HL-60 (cell line): Measurements from ENCODE around the gene TENM3.

Experiments used
- DNase-seq, 2 experiments: peaks; one replicate each; pipeline ENCODE4 v3.0.0-alpha.2; 2010 to 2020; ENCODE audit warnings: low read depth in 1 of 2, low spot score in 1 of 2
- H3K27ac ChIP-seq: fragments of 250-450 bp; sonication (Bioruptor Pico); replicated peaks from 2 replicates; pipeline ENCODE4 v1.5.1; 2020; ENCODE audit warnings: mild to moderate bottlenecking, moderate library complexity
- H3K27me3 ChIP-seq: fragments of 250-450 bp; sonication (Bioruptor Pico); 2 replicates; pipeline ENCODE4 v1.5.1; 2021; ENCODE audit warnings: mild to moderate bottlenecking, moderate library complexity; ENCODE audit not compliant: insufficient read depth, poor library complexity, severe bottlenecking
- H3K4me3 ChIP-seq: replicated peaks from 2 replicates; pipeline ENCODE4 v1.5.1; 2011; ENCODE audit warnings: mild to moderate bottlenecking, control low read depth, low read length; ENCODE audit not compliant: insufficient read depth
- GABPA ChIP-seq: IDR thresholded peaks from 2 replicates; pipeline ENCODE4 v1.6.1; 2012; ENCODE audit warnings: low read depth
- POLR2AphosphoS5 ChIP-seq: IDR thresholded peaks from 2 replicates; pipeline ENCODE4 v1.6.1; 2012; ENCODE audit warnings: low read depth
- SPI1 ChIP-seq: IDR thresholded peaks from 2 replicates; pipeline ENCODE4 v1.6.1; 2012; ENCODE audit warnings: low read depth, mild to moderate bottlenecking, borderline replicate concordance
- TF ChIP-seq, protein P1 (sequence below): IDR thresholded peaks from 2 replicates; pipeline ENCODE4 v1.6.1; 2012; ENCODE audit warnings: low read depth; ENCODE audit not compliant: insufficient replicate concordance
- TF ChIP-seq, protein P2 (sequence below): IDR thresholded peaks from one replicate; pipeline ENCODE4 v1.5.1; 2011; ENCODE audit warnings: low read length, control low read depth, inconsistent platforms; ENCODE audit not compliant: insufficient read depth

TENM3 gene

DNA sequence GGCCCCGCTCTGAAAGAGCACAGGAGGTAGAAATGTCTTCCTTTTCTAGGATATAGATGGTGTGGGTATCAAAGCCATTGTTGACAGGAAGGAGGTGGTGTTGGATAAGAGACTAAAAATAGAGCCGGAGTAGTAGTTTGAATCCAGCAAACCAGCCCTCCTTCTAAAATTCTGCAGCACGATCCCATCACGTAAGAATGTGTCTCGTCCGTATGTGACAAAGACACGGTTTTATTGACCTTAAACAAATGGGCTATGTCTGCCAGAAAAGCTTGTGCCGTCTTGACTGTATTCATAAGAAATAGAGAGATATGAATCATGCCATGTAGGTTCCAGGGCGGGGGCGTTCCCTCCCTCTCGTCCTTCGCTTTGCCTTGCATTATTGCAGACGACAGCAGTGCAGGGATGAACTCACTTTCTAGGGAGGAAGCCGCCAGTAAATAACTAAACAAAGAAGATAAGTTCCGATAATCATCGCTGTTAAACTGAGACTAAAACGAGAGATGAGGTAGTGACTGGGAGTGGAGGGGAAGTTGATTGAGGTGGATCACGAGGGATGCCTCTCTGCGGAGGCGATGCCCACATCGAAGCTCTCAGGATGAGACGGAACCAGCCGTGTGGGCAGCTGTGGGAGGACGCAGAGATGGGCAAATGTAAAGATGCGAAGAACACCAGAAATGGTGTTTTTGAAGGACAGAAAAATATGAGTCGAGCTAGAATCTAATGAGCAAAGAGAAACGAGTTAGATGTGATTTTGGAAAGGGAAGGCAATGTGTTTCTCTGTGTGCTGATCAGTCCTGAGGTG lies 3.4 kb downstream of the TENM3 start:
- Histone ChIP-seq H3K27me3 (no peaks in the 10 kb centered on the region), H3K27ac (no peak overlapping the region), H3K4me3 (no peak overlapping the region)
- DNase-seq = no peak
- no peak for TF ChIP-seq POLR2AphosphoS5

DNA sequence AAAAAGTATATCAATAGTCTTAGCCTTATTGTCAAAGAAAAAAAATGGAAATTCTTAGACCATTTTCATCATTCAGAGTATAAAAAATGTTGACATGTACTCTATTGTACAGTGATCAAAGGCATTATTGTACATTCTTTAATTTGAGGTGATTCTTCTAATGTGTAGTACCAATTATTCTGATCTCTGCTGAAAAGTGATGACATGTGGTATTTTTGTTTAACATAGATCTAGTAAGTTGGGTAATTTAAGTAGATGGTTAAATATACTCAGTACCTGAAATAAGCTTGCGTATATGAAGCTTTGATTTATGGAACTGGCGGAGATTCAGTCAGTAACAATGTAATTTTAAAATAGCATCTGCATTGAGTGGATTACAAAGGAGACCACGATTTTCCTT lies 5.1 kb downstream of the TENM3 start:
- no peak overlapping the region for H3K27ac ChIP-seq
- TF ChIP-seq POLR2AphosphoS5 (no peak), SPI1 (no peak), GABPA (no peak)
- TF ChIP-seq, protein P1, sequence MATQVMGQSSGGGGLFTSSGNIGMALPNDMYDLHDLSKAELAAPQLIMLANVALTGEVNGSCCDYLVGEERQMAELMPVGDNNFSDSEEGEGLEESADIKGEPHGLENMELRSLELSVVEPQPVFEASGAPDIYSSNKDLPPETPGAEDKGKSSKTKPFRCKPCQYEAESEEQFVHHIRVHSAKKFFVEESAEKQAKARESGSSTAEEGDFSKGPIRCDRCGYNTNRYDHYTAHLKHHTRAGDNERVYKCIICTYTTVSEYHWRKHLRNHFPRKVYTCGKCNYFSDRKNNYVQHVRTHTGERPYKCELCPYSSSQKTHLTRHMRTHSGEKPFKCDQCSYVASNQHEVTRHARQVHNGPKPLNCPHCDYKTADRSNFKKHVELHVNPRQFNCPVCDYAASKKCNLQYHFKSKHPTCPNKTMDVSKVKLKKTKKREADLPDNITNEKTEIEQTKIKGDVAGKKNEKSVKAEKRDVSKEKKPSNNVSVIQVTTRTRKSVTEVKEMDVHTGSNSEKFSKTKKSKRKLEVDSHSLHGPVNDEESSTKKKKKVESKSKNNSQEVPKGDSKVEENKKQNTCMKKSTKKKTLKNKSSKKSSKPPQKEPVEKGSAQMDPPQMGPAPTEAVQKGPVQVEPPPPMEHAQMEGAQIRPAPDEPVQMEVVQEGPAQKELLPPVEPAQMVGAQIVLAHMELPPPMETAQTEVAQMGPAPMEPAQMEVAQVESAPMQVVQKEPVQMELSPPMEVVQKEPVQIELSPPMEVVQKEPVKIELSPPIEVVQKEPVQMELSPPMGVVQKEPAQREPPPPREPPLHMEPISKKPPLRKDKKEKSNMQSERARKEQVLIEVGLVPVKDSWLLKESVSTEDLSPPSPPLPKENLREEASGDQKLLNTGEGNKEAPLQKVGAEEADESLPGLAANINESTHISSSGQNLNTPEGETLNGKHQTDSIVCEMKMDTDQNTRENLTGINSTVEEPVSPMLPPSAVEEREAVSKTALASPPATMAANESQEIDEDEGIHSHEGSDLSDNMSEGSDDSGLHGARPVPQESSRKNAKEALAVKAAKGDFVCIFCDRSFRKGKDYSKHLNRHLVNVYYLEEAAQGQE = no peak
- TF ChIP-seq, protein P2, sequence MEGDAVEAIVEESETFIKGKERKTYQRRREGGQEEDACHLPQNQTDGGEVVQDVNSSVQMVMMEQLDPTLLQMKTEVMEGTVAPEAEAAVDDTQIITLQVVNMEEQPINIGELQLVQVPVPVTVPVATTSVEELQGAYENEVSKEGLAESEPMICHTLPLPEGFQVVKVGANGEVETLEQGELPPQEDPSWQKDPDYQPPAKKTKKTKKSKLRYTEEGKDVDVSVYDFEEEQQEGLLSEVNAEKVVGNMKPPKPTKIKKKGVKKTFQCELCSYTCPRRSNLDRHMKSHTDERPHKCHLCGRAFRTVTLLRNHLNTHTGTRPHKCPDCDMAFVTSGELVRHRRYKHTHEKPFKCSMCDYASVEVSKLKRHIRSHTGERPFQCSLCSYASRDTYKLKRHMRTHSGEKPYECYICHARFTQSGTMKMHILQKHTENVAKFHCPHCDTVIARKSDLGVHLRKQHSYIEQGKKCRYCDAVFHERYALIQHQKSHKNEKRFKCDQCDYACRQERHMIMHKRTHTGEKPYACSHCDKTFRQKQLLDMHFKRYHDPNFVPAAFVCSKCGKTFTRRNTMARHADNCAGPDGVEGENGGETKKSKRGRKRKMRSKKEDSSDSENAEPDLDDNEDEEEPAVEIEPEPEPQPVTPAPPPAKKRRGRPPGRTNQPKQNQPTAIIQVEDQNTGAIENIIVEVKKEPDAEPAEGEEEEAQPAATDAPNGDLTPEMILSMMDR = no peak
- no peak overlapping the region for H3K4me3 ChIP-seq
- H3K27me3 ChIP-seq = no peaks in the 10 kb centered on the region
- DNase-seq = no peak

DNA sequence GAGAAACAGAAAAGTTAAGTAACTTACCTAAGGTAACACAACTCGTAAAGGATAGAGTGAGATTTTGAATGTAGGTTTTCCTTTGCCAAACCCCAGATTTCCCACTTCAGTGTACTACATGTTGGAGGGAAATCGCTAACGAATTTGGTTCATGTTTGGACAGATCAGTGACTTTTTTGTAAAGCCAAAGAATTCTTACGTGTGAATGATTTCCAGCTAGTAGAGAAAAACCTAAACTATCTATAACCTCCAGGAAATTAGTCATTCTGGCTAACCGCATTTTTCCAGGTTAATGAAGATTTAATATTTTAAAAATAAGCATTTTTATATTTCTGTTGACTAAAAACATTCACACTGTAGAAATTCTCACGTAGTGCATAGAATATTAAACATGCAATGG lies 7.2 kb downstream of the TENM3 start:
- no peak overlapping the region for H3K4me3 ChIP-seq
- H3K27ac ChIP-seq = no peak overlapping the region
- DNase-seq = no peak
- TF ChIP-seq, protein P1 = no peak
- TF ChIP-seq POLR2AphosphoS5 (no peak), GABPA (no peak), SPI1 (no peak)
- TF ChIP-seq, protein P2 = no peak
- H3K27me3 ChIP-seq = no peaks in the 10 kb centered on the region

DNA sequence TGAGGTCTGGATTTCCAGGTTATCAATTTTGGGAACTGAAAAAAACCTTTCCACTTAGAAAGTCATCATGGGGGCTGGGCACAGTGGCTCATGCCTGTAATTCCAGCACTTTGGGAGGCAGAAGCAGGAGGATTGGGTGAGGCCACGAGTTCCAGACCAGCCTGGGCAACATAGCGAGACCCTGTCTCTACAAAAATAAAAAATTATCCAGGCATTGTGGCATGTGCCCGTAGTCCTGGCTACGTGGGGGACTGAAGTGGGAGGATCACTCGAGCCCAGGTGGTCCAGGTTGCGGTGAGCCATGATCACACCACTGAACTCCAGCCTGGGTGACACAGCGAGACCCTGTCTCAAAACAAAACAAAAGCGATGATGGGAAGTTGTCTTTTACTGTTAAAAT lies 7.9 kb downstream of the TENM3 start:
- no peak overlapping the region for H3K4me3 ChIP-seq
- DNase-seq = no peak
- TF ChIP-seq POLR2AphosphoS5 = no peak
- TF ChIP-seq, protein P1 = no peak
- TF ChIP-seq, protein P2 = no peak
- no peak overlapping the region for H3K27ac ChIP-seq
- H3K27me3 ChIP-seq = no peaks in the 10 kb centered on the region
